ENCODE results near the gene FAM171A2. TPM values are rescaled to one million over a fixed set of nuclear protein-coding genes. Genes with fewer than 3 reads are reported as not detected.

FAM171A2 gene
- total RNA-seq, 1 donor from 2014 or later = 0.62 TPM

DNA sequence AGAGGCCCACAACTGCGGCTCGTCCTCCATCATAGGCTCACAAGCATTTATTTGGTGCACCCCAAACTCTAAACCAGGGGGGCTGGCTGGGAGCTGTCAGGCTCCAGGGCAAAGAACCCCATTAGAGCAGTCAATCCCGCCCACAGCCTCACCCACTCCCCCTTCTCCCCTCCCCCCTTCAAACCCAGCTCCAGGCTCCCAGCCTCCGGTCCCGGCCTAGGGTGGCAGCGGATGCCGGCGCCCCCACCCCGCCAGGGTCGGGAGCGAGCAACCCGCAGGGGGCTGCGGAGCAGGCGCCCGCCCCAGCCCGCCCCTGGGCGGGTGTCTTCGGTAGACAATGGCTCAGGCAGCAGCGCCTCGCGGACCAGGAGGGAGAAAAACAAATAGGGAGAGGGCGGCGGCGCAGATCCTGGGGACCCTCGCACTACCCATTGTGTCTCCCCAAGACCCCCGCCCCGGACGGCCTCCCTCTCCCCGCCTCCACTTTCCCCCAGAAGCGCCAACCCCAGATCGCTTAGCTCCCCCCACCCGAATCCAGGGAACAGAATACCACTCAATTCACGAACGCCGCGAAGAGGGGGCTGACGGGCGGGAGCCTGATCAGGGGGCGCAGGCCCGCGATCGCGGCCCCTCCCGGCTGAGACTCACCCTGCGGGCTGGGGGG lies 572 bp downstream of the FAM171A2 start:
- intact Hi-C loops (cut with DNase I) = no loop called here
- no peak for DNase-seq (ENCODE audit: low spot score)

DNA sequence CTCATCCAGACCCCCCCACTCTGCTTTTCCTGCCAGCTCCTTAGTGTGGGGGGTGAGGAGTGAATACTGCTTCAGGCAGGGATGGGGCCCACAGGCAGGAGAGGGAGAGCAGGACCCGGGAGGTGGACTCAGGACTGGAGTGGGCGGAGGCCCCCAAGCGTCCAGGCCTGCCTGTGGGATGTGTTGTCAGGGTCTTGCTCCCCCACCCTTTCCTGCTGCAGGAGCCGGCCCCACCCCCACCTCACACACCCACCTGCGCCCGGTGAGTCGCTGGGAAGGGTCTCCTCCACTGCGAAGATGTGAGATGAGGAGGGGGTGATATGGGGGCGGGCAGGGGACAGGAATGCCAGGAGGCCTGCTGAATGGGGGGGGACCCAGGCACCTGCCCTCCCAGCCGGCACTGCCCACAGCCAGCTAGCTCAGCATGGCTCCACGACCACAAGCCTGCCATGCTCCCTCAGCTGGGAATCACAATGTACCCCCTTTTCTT lies 1.1 kb downstream of the FAM171A2 start:
- intact Hi-C loops (cut with DNase I) = no loop called here
- DNase-seq (ENCODE audit: low spot score) = no peak

DNA sequence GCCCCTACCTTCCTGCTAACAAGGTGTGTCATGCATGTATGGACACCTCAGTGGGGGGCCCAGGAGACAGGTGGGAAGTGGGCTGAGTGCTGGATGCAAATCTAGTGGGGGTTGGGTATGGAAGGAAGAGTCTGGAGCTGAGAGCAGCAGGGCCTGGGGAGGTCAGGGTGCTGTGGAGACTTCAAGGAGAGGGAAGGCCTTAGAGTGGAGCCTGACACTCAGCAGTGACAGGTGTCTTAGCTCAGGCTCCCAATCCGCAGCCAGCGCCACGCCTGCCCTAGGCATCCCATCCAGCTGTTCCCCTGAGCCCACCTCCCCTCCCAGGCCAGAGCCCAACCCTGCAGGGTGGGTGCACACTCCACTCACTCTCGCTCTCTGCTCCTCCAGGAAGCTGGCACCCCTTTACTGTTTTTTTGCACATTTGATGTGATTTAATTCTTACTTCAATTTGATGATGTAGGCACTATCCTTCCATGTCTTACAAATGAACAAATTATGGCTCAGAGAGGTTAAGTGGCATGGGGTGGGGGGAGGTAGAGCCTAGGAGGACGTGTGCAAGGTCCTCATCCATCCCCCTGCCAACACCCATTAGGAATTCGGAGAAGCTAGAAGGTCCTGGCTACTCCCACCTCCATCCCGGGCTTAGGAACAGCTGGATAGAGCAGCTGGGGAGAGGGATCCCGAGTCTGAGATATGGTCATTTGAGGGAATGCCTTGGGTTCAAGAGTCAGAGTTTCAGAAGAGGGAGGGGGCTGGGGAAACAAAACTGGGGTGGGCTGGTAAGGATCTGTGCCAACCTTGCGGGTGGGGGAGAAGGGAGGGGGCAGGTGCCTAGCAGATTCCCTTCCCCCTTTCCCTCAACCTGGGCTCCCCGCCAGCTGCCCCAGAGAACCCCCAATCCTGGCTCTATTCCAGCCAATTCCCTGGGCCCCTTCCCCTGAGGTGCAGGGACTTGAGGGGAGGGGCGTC lies 2.1 kb downstream of the FAM171A2 start:
- DNase-seq (ENCODE audit: low spot score) = no peak
- intact Hi-C loops (cut with DNase I) = no loop called here

DNA sequence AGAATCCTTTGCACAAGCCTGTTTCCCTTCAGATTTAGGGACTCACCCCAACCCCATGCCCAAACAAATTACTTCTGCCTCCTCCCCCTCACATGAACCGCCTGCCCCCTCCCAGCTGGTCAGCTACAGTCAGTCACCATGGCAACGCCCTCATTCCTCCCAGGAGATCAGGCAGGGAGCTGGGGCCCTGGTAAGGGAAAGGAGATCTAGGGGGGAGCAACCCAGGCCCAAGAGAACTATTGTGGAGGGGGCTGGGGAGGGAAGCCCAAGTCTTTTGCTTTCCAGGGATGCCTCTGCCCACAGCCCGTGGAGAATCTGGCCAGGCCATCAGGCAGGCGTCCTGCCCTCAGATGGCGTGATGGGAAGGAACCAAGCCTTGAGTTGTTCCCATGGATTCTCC lies 2.8 kb downstream of the FAM171A2 start:
- no peak for DNase-seq (ENCODE audit: low spot score)
- intact Hi-C loops (cut with DNase I) = no loop called here

GRCh38 chr17:44360144-44360533 lies 3.5 kb downstream of the FAM171A2 start:
- DNase-seq (ENCODE audit: low spot score) = no peak

GRCh38 chr17:44359458-44360143 lies 4.1 kb downstream of the FAM171A2 start:
- DNase-seq (ENCODE audit: low spot score) = no peak
- intact Hi-C loops (cut with DNase I) = no loop called here

More at GRCh38 chr17:44360144-44360533, 3.5 kb downstream of the FAM171A2 start:
- intact Hi-C loops (cut with DNase I) = no loop called here

- intact Hi-C loops (cut with DNase I) = no loop called here
- no peak for DNase-seq (ENCODE audit: low spot score)
Observed at GRCh38 chr17:44359006-44359405, 4.6 kb downstream of the FAM171A2 start.

DNA sequence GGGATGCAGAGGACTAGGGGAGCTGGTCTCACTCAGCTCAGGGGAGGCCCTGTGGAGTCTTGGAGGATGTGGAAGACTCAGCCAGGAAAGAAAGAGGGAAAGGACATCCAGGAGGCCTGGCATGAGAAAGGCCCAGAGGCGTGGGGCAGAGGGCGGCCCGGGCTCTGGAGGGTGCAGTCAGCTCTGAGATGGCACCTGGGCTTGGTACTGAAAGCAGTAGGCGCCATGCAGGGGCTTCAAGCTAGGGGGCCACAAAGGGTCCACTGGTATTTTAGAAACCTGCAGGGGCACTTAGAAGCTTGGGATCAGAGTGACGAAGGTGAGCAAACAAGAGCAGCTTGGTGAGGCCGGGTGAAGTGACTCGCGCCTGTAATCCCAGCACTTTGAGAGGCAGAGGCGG lies 5.6 kb downstream of the FAM171A2 start:
- intact Hi-C loops (cut with DNase I) = no loop called here
- DNase-seq (ENCODE audit: low spot score) = no peak

DNA sequence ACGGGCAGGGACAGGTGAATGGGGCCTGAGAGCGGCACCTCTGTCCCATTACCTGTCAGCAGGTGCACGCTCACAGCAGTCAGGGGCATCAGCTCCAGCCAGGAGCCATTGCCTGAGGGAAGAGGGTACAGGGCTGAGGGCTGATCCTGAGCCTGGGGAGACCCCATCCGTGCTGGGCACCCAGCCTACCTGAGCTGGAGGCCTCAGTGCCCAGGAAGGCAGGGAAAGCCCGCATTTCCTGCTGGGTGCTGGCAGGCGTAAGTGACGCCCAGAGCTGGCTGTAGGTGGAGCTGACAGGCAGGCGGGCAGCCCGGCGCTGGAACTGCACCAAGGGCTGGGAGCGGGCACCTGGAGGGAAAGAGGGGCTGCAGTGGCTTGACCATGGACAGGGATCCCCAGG lies 7.4 kb downstream of the FAM171A2 start:
- intact Hi-C loops (cut with DNase I) = no loop called here
- no peak for DNase-seq (ENCODE audit: low spot score)

DNA sequence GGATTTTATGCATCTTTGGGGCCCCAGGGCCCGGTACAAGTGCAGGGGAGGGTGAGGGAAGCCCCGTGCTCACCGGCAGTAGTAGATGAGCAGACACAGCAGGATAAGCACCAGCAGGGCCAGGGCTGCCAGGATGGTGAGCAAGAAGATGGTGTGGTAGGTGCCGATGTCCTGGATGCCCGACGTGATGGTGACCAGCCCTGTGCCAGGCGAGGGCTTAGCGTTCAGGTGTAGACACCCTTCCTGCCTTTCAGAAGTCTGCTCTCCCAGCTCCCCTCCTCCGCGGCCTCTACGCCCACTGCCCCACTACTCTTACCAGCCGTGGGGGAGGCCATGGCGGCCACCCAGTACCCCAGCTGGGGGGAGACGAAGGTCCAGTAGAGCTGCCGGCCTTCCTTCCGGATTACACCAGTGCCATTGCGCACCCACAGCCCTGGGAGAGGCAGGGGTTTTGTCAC lies 8.0 kb downstream of the FAM171A2 start:
- no peak for DNase-seq (ENCODE audit: low spot score)
- intact Hi-C loops (cut with DNase I) = no loop called here

DNA sequence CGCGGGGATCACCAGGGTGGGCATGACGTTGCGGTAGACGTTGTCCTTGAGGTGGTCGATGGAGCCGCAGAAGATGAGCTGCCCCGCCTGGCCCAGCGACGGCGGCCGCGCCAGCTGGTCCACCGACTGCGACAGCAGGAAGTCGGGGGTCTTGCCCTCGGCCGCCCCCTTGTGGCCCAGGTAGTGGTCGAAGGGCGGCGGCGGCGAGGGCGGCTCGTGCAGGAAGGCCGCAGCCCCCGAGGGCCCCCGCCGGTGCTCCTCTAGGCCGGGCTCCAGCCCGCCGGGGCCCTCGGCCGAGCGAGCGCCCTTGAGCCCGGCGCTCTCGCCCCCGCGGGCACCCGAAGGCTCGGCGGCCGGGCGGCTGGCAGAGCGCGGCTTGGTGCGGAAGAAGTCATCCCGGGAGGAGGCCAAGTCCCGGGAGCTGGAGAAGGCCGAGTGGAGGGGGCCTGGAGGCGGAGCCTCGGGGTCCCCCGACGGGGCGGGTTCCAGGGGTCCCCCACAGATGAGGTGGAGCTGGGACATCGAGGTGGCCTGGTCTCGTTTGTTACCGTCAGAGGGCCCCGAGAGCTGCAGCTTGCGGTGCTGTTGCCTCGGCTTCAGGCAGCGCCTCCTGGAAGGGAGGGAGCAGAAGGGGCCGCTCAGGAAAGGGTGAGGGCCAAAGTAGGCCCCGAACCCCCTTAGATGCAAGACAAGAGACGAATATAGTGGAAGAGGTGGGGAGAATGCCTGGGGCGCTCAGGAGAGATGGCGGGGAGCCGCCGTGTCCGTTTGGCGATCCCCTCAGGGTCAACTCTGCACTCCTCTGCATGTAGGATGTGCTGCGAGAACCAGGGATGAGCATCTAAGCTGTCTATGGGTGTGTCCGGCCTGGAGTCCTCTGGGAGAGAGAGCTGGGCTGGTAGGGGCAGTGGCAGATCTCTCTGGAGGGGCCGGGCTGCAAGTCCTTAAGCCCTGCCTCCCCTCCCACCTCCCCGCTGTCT lies 8.8 kb downstream of the FAM171A2 start:
- intact Hi-C loops (cut with DNase I) = no loop called here
- no peak for DNase-seq (ENCODE audit: low spot score)

DNA sequence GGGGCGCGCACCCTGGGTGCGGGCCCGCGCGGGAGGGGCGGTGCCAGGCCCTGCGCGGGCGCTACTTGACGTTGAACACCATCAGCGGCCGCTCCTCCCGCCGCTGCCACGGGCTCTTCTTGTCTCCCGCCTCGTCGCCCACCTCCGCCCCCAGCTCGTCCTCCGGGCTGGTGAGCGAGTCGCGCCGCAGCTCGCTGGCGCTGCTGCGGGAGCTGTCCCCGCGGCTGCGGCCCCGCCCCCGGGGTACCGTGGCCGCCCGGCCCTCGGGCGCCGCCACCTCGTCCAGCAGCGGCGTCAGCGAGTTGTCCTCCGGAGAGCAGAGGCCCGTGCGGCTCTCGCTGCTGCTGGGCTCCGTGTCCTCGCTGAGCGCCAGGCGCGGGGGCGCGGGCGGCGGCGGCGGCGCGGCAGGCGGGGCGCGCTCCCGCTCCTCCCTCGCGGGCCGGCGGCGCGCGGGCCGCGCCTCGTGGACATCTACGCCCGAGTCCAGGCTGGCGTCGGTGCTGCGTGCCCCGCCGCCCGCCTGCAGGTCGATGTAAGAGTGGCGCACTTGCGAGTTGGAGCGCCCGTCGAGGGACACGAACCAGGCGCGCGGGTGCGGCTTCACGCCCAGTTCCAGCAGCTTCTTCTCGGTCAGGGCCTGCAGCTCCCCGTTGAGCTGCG lies 9.9 kb downstream of the FAM171A2 start:
- intact Hi-C loops (cut with DNase I) = no loop called here
- no peak for DNase-seq (ENCODE audit: low spot score)

GRCh38 chr17:44352828-44353671 lies 10.6 kb downstream of the FAM171A2 start:
- no peak for DNase-seq (ENCODE audit: low spot score)
- intact Hi-C loops (cut with DNase I) = no loop called here

GRCh38 chr17:44351961-44352827 lies 11.5 kb downstream of the FAM171A2 start:
- DNase-seq (ENCODE audit: low spot score) = no peak
- intact Hi-C loops (cut with DNase I) = no loop called here

- DNase-seq (ENCODE audit: low spot score) = no peak
- intact Hi-C loops (cut with DNase I) = no loop called here
Observed at GRCh38 chr17:44351464-44351863, 12.2 kb downstream of the FAM171A2 start.

- peak; percentile 87 for DNase-seq (ENCODE audit: low spot score)
- intact Hi-C loops (cut with DNase I) = no loop called here
Observed at GRCh38 chr17:44350733-44351226, 12.9 kb downstream of the FAM171A2 start.

All from cardiac septum (tissue), 1 donor.